IPS-11a (cell line): ENCODE data around the gene FBXL16.

Experiments
- H3K4me3 ChIP-seq: one replicate; pipeline ENCODE4 v1.5.1; 2013; ENCODE audit warnings: low read depth, low read length, control low read depth

The FBXL16 gene

GRCh38 chr16:678858-679813 is 26.5 kb downstream of the FBXL16 start:
- H3K4me3 ChIP-seq: peak overlapping the region; percentile 24

GRCh38 chr16:678209-678857 is 27.3 kb downstream of the FBXL16 start:
- no peak overlapping the region for H3K4me3 ChIP-seq

- H3K4me3 ChIP-seq: no peak overlapping the region
Measured at GRCh38 chr16:677316-678190, 28.0 kb downstream of the FBXL16 start.

GRCh38 chr16:676913-677312 is 28.7 kb downstream of the FBXL16 start:
- no peak overlapping the region for H3K4me3 ChIP-seq

GRCh38 chr16:676565-676902 is 29.1 kb downstream of the FBXL16 start:
- H3K4me3 ChIP-seq: no peak overlapping the region

- H3K4me3 ChIP-seq: peak overlapping the region; percentile 41
Measured at GRCh38 chr16:675884-676564, 29.6 kb downstream of the FBXL16 start.

GRCh38 chr16:674968-675883 is 30.4 kb downstream of the FBXL16 start, which contains the start of gene RHBDL1:
TSS of gene RHBDL1 (plus strand) at chr16:675671. CDS start at chr16:675791, 120 bp downstream.
- H3K4me3 ChIP-seq: peak within 1 kb of the TSS; percentile 41

- H3K4me3 ChIP-seq: no peak overlapping the region
Measured at GRCh38 chr16:674214-674881, 31.3 kb downstream of the FBXL16 start.

- no peak overlapping the region for H3K4me3 ChIP-seq
Measured at GRCh38 chr16:673399-673991, 32.1 kb downstream of the FBXL16 start.

GRCh38 chr16:672851-673250 is 32.8 kb downstream of the FBXL16 start:
- H3K4me3 ChIP-seq: no peak overlapping the region

- H3K4me3 ChIP-seq: no peak overlapping the region
Measured at GRCh38 chr16:672371-672770, 33.2 kb downstream of the FBXL16 start.

GRCh38 chr16:671353-672131 is 34.1 kb downstream of the FBXL16 start:
- H3K4me3 ChIP-seq: no peak overlapping the region

GRCh38 chr16:670485-671352 is 34.9 kb downstream of the FBXL16 start:
- no peak overlapping the region for H3K4me3 ChIP-seq

- H3K4me3 ChIP-seq: no peak overlapping the region
Measured at GRCh38 chr16:669666-670065, 35.9 kb downstream of the FBXL16 start.

- H3K4me3 ChIP-seq: peak overlapping the region; percentile 76
Measured at GRCh38 chr16:668519-669171, 37.0 kb downstream of the FBXL16 start.

- peak within 1 kb of the TSS; percentile 76 for H3K4me3 ChIP-seq
Measured at GRCh38 chr16:667780-668518, 37.7 kb downstream of the FBXL16 start, which contains the start of gene RHOT2. TSS of gene RHOT2 (plus strand) at chr16:668132. CDS start at chr16:668200, 68 bp downstream.
